Spleen (tissue), 11 donors: ENCODE data around the gene SESN3. TPM values are rescaled to one million over a fixed set of nuclear protein-coding genes. Genes with fewer than 3 reads are reported as not detected.
A peak's percentile ranks its signal among the peaks of the same experiment; 100 is the strongest.

Experiments used
- DNase-seq: peaks from one replicate; pipeline ENCODE4 v3.0.0-alpha.2; 2020
- H3K27ac ChIP-seq, 8 donors: fragments of 200-600 bp; sonication (generic) in 7 of 8; 1 replicate in 4 of 8; 2 replicates in 4 of 8; pipeline versions ENCODE4 v1.5.0 to v1.8.0; 2016 to 2021; ENCODE audit warnings: inconsistent platforms in 4 of 8, mild to moderate bottlenecking in 4 of 8, moderate library complexity in 1 of 8
- H3K27me3 ChIP-seq, 7 donors: fragments of 200-600 bp; sonication (generic) in 6 of 7; replicated peaks in 1 of 7; 1 replicate in 4 of 7; 2 replicates in 3 of 7; pipeline versions ENCODE4 v1.5.0 to v1.8.0; 2016 to 2021; ENCODE audit warnings: inconsistent platforms in 3 of 7, mild to moderate bottlenecking in 1 of 7
- H3K36me3 ChIP-seq, 6 donors: fragments of 200-600 bp; sonication (generic) in 5 of 6; 1 replicate in 4 of 6; 2 replicates in 2 of 6; pipeline versions ENCODE4 v1.5.0 to v1.8.0; 2016 to 2021; ENCODE audit warnings: inconsistent platforms in 2 of 6
- H3K4me1 ChIP-seq, 6 donors: fragments of 200-600 bp; sonication (generic) in 5 of 6; 1 replicate in 3 of 6; 2 replicates in 3 of 6; pipeline versions ENCODE4 v1.5.0 to v1.8.0; 2016 to 2021; ENCODE audit warnings: inconsistent platforms in 3 of 6
- H3K4me3 ChIP-seq, 8 donors: fragments of 200-600 bp; sonication (generic) in 7 of 8; 1 replicate in 4 of 8; 2 replicates in 4 of 8; pipeline versions ENCODE4 v1.5.0 to v1.8.0; 2016 to 2021; ENCODE audit warnings: inconsistent platforms in 4 of 8, mild to moderate bottlenecking in 4 of 8, moderate library complexity in 2 of 8
- H3K9me3 ChIP-seq, 8 donors: fragments of 200-600 bp; sonication (generic) in 7 of 8; 1 replicate in 4 of 8; 2 replicates in 4 of 8; pipeline versions ENCODE4 v1.5.0 to v1.8.0; 2016 to 2021; ENCODE audit warnings: inconsistent platforms in 4 of 8
- CTCF ChIP-seq, 11 experiments: fragments of 200-600 bp in 7 of 11; fragments of 450-650 bp in 4 of 11; sonication (generic) in 4 of 11; IDR thresholded peaks in 8 of 11; conservative IDR thresholded peaks in 3 of 11; 1 replicate in 7 of 11; 2 replicates in 4 of 11; pipeline versions ENCODE4 v1.4.0 to v1.8.0; 2016 to 2021; ENCODE audit warnings: antibody characterized with exemption in 11 of 11, inconsistent platforms in 4 of 11, mild to moderate bottlenecking in 1 of 11
- POLR2A ChIP-seq, 3 donors: fragments of 450-650 bp; IDR thresholded peaks; one replicate each; pipeline ENCODE4 v1.5.1; 2017; ENCODE audit warnings: antibody characterized with exemption in 3 of 3, mild to moderate bottlenecking in 1 of 3
- POLR2AphosphoS5 ChIP-seq, 3 donors: sonication (generic); formaldehyde crosslinking; IDR thresholded peaks; one replicate each; pipeline ENCODE4 v1.5.1; 2017; ENCODE audit warnings: antibody characterized with exemption in 3 of 3
- WGBS, 5 donors: extraction: QIAGEN DNeasy Blood & Tissue Kit in 3 of 5; methylation state at CpG; one replicate each; pipeline versions ENCODE4 v1.1.5 to v1.1.7; 2013 to 2018; 5-methylcytosine and 5-hydroxymethylcytosine counted together
- intact Hi-C: fragments of 100-400 bp; cut with DNase I; formaldehyde crosslinking; loops from one replicate; pipeline ENCODE4 v1.15.0; 2023; ENCODE audit warnings: low total_unique reads
- polyA plus RNA-seq, 3 donors: library from polyadenylated mRNA; stranded (reverse); fragments of 200-250 nt; gene quantifications; one replicate each; pipeline ENCODE4 v1.2.1, GENCODE V29; 2013
- total RNA-seq, 7 donors: library from RNA; depleted of rRNA in 3 of 7; stranded (reverse); fragments of >200 nt in 3 of 7; fragmentation: NEBNext Ultra II Directional in 4 of 7; extraction: Animal tissue kit (Norgen Biotek cat#: 25700) in 4 of 7; gene quantifications; one replicate each; pipeline versions ENCODE4 v1.1.0 to v1.2.1, GENCODE V29; 2016 to 2021
- donor health status: healthy with polysubstance abuse.
- donor health status: DM: no; HTN: no; CAD: no; lungs with moderate emphysema.
- donor health status: DM: no; HTN: no; CAD: no.
- donor health status: Bipolar disorder and iron deficiency.
- donor health status: healthy.
- donor health status: DM: no; HTN: no; CAD: no.
- donor health status: DM: yes; HTN: yes; CAD: no.

Gene SESN3
- total and polyA plus RNA-seq, 10 donors: 10.9 to 79.9 (median 56.5) TPM

- DNase-seq: no peak
- no peaks in the 10 kb centered on the region for H3K9me3 ChIP-seq
- no peak overlapping the region for H3K27ac ChIP-seq
- H3K4me3 ChIP-seq: no peak overlapping the region
- no peak for TF ChIP-seq POLR2AphosphoS5 (IDR thresholded peaks at IDR 0.05)
- TF ChIP-seq POLR2A (IDR thresholded peaks at IDR 0.05): no peak
- TF ChIP-seq CTCF (IDR thresholded peaks at IDR 0.05 in 8 of 11, conservative IDR thresholded peaks at IDR 0.05 in 3 of 11): no peak
- H3K4me1 ChIP-seq: no peaks in the 10 kb centered on the region
- intact Hi-C loops: no loop called here
- H3K27me3 ChIP-seq: no peaks in the 10 kb centered on the region
- peaks cover 0 to 83% (median 27%) of the 10 kb centered on the region in 6 donors for H3K36me3 ChIP-seq
Observed at GRCh38 chr11:95187723-95188122, 43.3 kb downstream of the SESN3 start.

GRCh38 chr11:95182397-95182796, 48.6 kb downstream of the SESN3 start:
- H3K4me1 ChIP-seq: no peaks in the 10 kb centered on the region
- no peak overlapping the region for H3K27ac ChIP-seq
- intact Hi-C loops: no loop called here
- H3K4me3 ChIP-seq: no peak overlapping the region
- TF ChIP-seq CTCF (IDR thresholded peaks at IDR 0.05 in 8 of 11, conservative IDR thresholded peaks at IDR 0.05 in 3 of 11) (no peak), POLR2AphosphoS5 (IDR thresholded peaks at IDR 0.05) (no peak)
- 78 to 92% (median 89%) methylated on average over 2 of the region's 2 CpGs for WGBS, 5 donors
- no peaks in the 10 kb centered on the region for H3K9me3 ChIP-seq
- H3K27me3 ChIP-seq: no peaks in the 10 kb centered on the region
- peaks cover 0 to 85% (median 33%) of the 10 kb centered on the region in 6 donors for H3K36me3 ChIP-seq
- DNase-seq: no peak

- Histone ChIP-seq H3K36me3 (peaks cover 0 to 100% (median 58%) of the 10 kb centered on the region in 6 donors), H3K4me1 (no peaks in the 10 kb centered on the region), H3K27ac (peak overlapping the region in 1 of 8 donors; percentile 1), H3K9me3 (no peaks in the 10 kb centered on the region), H3K4me3 (no peak overlapping the region), H3K27me3 (no peaks in the 10 kb centered on the region)
- DNase-seq: no peak
- TF ChIP-seq CTCF (IDR thresholded peaks at IDR 0.05 in 8 of 11, conservative IDR thresholded peaks at IDR 0.05 in 3 of 11) (no peak), POLR2A (IDR thresholded peaks at IDR 0.05) (no peak), POLR2AphosphoS5 (IDR thresholded peaks at IDR 0.05) (no peak)
- WGBS, 5 donors: 67 to 82% (median 73%) methylated on average over 4 of the region's 4 CpGs
- intact Hi-C loops: no loop called here
Observed at GRCh38 chr11:95175818-95176380, 55.1 kb downstream of the SESN3 start.

- TF ChIP-seq POLR2A (IDR thresholded peaks at IDR 0.05) (no peak), CTCF (IDR thresholded peaks at IDR 0.05 in 8 of 11, conservative IDR thresholded peaks at IDR 0.05 in 3 of 11) (no peak)
- H3K4me1 ChIP-seq: peaks cover 0 to 9% (median 0%) of the 10 kb centered on the region in 6 donors
- H3K27ac ChIP-seq: no peak overlapping the region
- DNase-seq: no peak
- H3K27me3 ChIP-seq: no peaks in the 10 kb centered on the region
- no peaks in the 10 kb centered on the region for H3K9me3 ChIP-seq
- intact Hi-C loops: no loop called here
- WGBS, 5 donors: 95 to 98% (median 96%) methylated on average over 5 of the region's 5 CpGs
- H3K36me3 ChIP-seq: peaks cover 0 to 74% (median 39%) of the 10 kb centered on the region in 6 donors
- no peak overlapping the region for H3K4me3 ChIP-seq
Observed at GRCh38 chr11:95170294-95170693, 60.7 kb downstream of the SESN3 start.
